ENCODE data around the gene C6orf47.

C6orf47 gene

GRCh38 chr6:31659649-31660380 lies 763 bp downstream of the C6orf47 start:
- DNase-seq, result no peak

GRCh38 chr6:31658983-31659648 lies 1.5 kb downstream of the C6orf47 start:
- no peak for DNase-seq

- DNase-seq, result no peak
Observed at GRCh38 chr6:31658158-31658688, 2.4 kb downstream of the C6orf47 start.

- peak; percentile 46 for DNase-seq
Observed at GRCh38 chr6:31657406-31658157, 3.0 kb downstream of the C6orf47 start.

- DNase-seq, result no peak
Observed at GRCh38 chr6:31655349-31656237, 5.0 kb downstream of the C6orf47 start, which contains the start of gene APOM. Gene APOM (plus strand): TSS chr6:31655894. CDS start chr6:31655967, 73 bp downstream.

GRCh38 chr6:31654574-31655348 lies 5.8 kb downstream of the C6orf47 start:
- DNase-seq, result no peak

GRCh38 chr6:31652925-31653724 lies 7.5 kb downstream of the C6orf47 start:
- peak; percentile 88 for DNase-seq

- peak; percentile 64 for DNase-seq
Observed at GRCh38 chr6:31651602-31652191, 8.9 kb downstream of the C6orf47 start.

- DNase-seq, result no peak
Observed at GRCh38 chr6:31645325-31645724, 15.3 kb downstream of the C6orf47 start.

GRCh38 chr6:31643818-31644454 lies 16.6 kb downstream of the C6orf47 start:
- no peak for DNase-seq

- DNase-seq, result no peak
Observed at GRCh38 chr6:31642798-31643570, 17.6 kb downstream of the C6orf47 start.

GRCh38 chr6:31641370-31641769 lies 19.2 kb downstream of the C6orf47 start:
- no peak for DNase-seq

- no peak for DNase-seq
Observed at GRCh38 chr6:31640612-31641011, 20.0 kb downstream of the C6orf47 start.

GRCh38 chr6:31639449-31639861 lies 21.1 kb downstream of the C6orf47 start:
- DNase-seq, result peak; percentile 35

GRCh38 chr6:31639043-31639442 lies 21.5 kb downstream of the C6orf47 start:
- no peak for DNase-seq

- DNase-seq, result no peak
Observed at GRCh38 chr6:31636698-31637596, 23.6 kb downstream of the C6orf47 start.

GRCh38 chr6:31634969-31635575 lies 25.5 kb downstream of the C6orf47 start:
- no peak for DNase-seq

Data from stimulated activated CD4-positive, alpha-beta T cell treated with anti-CD3 and anti-CD28 coated beads, Interleukin-1b, Interleukin-23, amount 100 ng/mL, for 48 hours (primary cell).